Transverse colon (tissue), 4 donors: ENCODE data around the gene BTD. TPM values are rescaled to one million over a fixed set of nuclear protein-coding genes. Genes with fewer than 3 reads are reported as not detected.

Experiments used
- DNase-seq: peaks from one replicate; pipeline ENCODE4 v3.0.0-alpha.2; 2019
- H3K27ac ChIP-seq, 4 donors: fragments of 200-600 bp; sonication (generic); 2 replicates each; pipeline ENCODE4 v1.5.1; 2016 to 2018; ENCODE audit warnings: inconsistent platforms in 4 of 4
- H3K27me3 ChIP-seq: fragments of 200-600 bp; sonication (generic); 2 replicates; pipeline ENCODE4 v1.5.1; 2017; ENCODE audit warnings: inconsistent platforms
- H3K36me3 ChIP-seq, 4 donors: fragments of 200-600 bp; sonication (generic); 2 replicates each; pipeline ENCODE4 v1.5.1; 2017 to 2019; ENCODE audit warnings: inconsistent platforms in 4 of 4
- H3K4me1 ChIP-seq, 4 donors: fragments of 200-600 bp; sonication (generic); 2 replicates each; pipeline ENCODE4 v1.5.1; 2017 to 2020; ENCODE audit warnings: inconsistent platforms in 4 of 4
- H3K4me3 ChIP-seq, 4 donors: fragments of 200-600 bp; sonication (generic); 1 replicate in 1 of 4; 2 replicates in 3 of 4; pipeline versions ENCODE4 v1.5.1 to v1.6.1; 2017 to 2019; ENCODE audit warnings: inconsistent platforms in 4 of 4
- H3K9me3 ChIP-seq, 2 donors: fragments of 200-600 bp; sonication (generic); 2 replicates each; pipeline ENCODE4 v1.5.1; 2017 to 2019; ENCODE audit warnings: inconsistent platforms in 2 of 2
- CTCF ChIP-seq, 5 experiments: fragments of 200-600 bp in 3 of 5; fragments of 450-650 bp in 2 of 5; sonication (generic) in 3 of 5; IDR thresholded peaks; 1 replicate in 2 of 5; 2 replicates in 3 of 5; pipeline ENCODE4 v1.5.1; 2016 to 2017; ENCODE audit warnings: antibody characterized with exemption in 5 of 5, inconsistent platforms in 3 of 5, mild to moderate bottlenecking in 2 of 5, moderate library complexity in 1 of 5
- EP300 ChIP-seq: sonication (generic); formaldehyde crosslinking; IDR thresholded peaks from one replicate; pipeline ENCODE4 v1.6.1; 2017; ENCODE audit warnings: antibody characterized with exemption, low read depth
- POLR2A ChIP-seq: fragments of 450-650 bp; IDR thresholded peaks from one replicate; pipeline ENCODE4 v1.6.1; 2016; ENCODE audit warnings: antibody characterized with exemption, mild to moderate bottlenecking, moderate library complexity
- POLR2AphosphoS5 ChIP-seq, 3 donors: sonication (generic); formaldehyde crosslinking; IDR thresholded peaks; one replicate each; pipeline ENCODE4 v1.6.1; 2016; ENCODE audit warnings: antibody characterized with exemption in 3 of 3
- WGBS, 2 donors: methylation state at CpG; one replicate each; pipeline ENCODE4 v1.1.5; 2018; ENCODE audit warnings: low coverage in 1 of 2; 5-methylcytosine and 5-hydroxymethylcytosine counted together
- in situ Hi-C, 4 donors: fragments of 200-750 bp; cut with MboI; loops; one replicate each; pipeline versions ENCODE4 v1.15.0 to v1.15.1; 2017; ENCODE audit warnings: low sequenced_read_pairs in 3 of 4, low pct_ligation_motif_present in 1 of 4, low pct_unique_long_range_greater_than_20kb in 1 of 4
- intact Hi-C: fragments of 100-400 bp; cut with DNase I; formaldehyde crosslinking; loops from one replicate; pipeline ENCODE4 v1.15.1; 2023; ENCODE audit warnings: low total_unique reads
- total RNA-seq, 4 donors: library from RNA; depleted of rRNA; stranded (reverse); fragments of >200 nt; gene quantifications; one replicate each; pipeline ENCODE4 v1.1.0, GENCODE V29; 2016

BTD gene
- total RNA-seq, 4 donors from 2014 or later: 21.3 to 49.6 (median 36.3) TPM

GRCh38 chr3:15681668-15682067 is 80.1 kb downstream of the BTD start:
- Histone ChIP-seq H3K36me3 (peaks cover 0 to 42% (median 16%) of the 10 kb centered on the region in 4 donors), H3K9me3 (no peaks in the 10 kb centered on the region), H3K4me3 (no peak overlapping the region), H3K4me1 (peaks cover 0 to 20% (median 1%) of the 10 kb centered on the region in 4 donors), H3K27me3 (no peaks in the 10 kb centered on the region), H3K27ac (no peak overlapping the region)
- no peak for TF ChIP-seq CTCF (IDR thresholded peaks at IDR 0.05)
- TF ChIP-seq EP300: no peak
- no peak for TF ChIP-seq POLR2AphosphoS5 (IDR thresholded peaks at IDR 0.05)
- no peak for TF ChIP-seq POLR2A
- DNase-seq: no peak
- 94% methylated on average over 2 of the region's 2 CpGs; no CpG with 5 or more reads in 1 of the 2 donors for WGBS, 2 donors
- in situ Hi-C loops: no loop called here
- intact Hi-C loops: no loop called here

- H3K27ac ChIP-seq: peak overlapping the region in 1 of 4 donors; percentile 29
- no peak for DNase-seq
- no peak overlapping the region for H3K4me3 ChIP-seq
- TF ChIP-seq POLR2A (no peak), POLR2AphosphoS5 (IDR thresholded peaks at IDR 0.05) (no peak), CTCF (IDR thresholded peaks at IDR 0.05) (no peak), EP300 (no peak)
- no peaks in the 10 kb centered on the region for H3K9me3 ChIP-seq
- H3K27me3 ChIP-seq: no peaks in the 10 kb centered on the region
- in situ Hi-C loops (no loop called here), intact Hi-C loops (no loop called here)
- 30 to 54% methylated on average over 3 of the region's 3 CpGs for WGBS, 2 donors
- H3K36me3 ChIP-seq: peaks cover 0 to 32% (median 14%) of the 10 kb centered on the region in 4 donors
- peaks cover 0 to 20% (median 1%) of the 10 kb centered on the region in 4 donors for H3K4me1 ChIP-seq
Observed at GRCh38 chr3:15682561-15683185, 81.1 kb downstream of the BTD start.

- Histone ChIP-seq H3K27me3 (no peaks in the 10 kb centered on the region), H3K36me3 (peaks cover 0 to 26% (median 11%) of the 10 kb centered on the region in 4 donors), H3K4me1 (peaks cover 0 to 20% (median 1%) of the 10 kb centered on the region in 4 donors), H3K27ac (no peak overlapping the region), H3K4me3 (no peak overlapping the region), H3K9me3 (no peaks in the 10 kb centered on the region)
- intact Hi-C loops: no loop called here
- 79 to 100% methylated on average over 1 of the region's 1 CpG for WGBS, 2 donors
- DNase-seq: no peak
- in situ Hi-C loops: no loop called here
- TF ChIP-seq EP300: no peak
- no peak for TF ChIP-seq POLR2AphosphoS5 (IDR thresholded peaks at IDR 0.05)
- no peak for TF ChIP-seq POLR2A
- no peak for TF ChIP-seq CTCF (IDR thresholded peaks at IDR 0.05)
Observed at GRCh38 chr3:15683253-15683652, 81.7 kb downstream of the BTD start.

GRCh38 chr3:15685927-15686326 is 84.4 kb downstream of the BTD start:
- H3K36me3 ChIP-seq: peaks cover 0 to 31% (median 12%) of the 10 kb centered on the region in 4 donors
- in situ Hi-C loops: no loop called here
- intact Hi-C loops: no loop called here
- 87 to 88% methylated on average over 5 to 7 of the region's 7 CpGs for WGBS, 2 donors
- no peak for TF ChIP-seq POLR2A
- no peak overlapping the region for H3K4me3 ChIP-seq
- H3K9me3 ChIP-seq: no peaks in the 10 kb centered on the region
- H3K4me1 ChIP-seq: peaks cover 0 to 20% (median 1%) of the 10 kb centered on the region in 4 donors
- no peaks in the 10 kb centered on the region for H3K27me3 ChIP-seq
- no peak overlapping the region for H3K27ac ChIP-seq
- no peak for DNase-seq

- Histone ChIP-seq H3K4me1 (no peaks in the 10 kb centered on the region), H3K27me3 (no peaks in the 10 kb centered on the region), H3K27ac (no peak overlapping the region), H3K9me3 (no peaks in the 10 kb centered on the region), H3K4me3 (no peak overlapping the region), H3K36me3 (peaks cover 0 to 46% (median 10%) of the 10 kb centered on the region in 4 donors)
- in situ Hi-C loops: no loop called here
- DNase-seq: no peak
- 88 to 90% methylated on average over 3 to 4 of the region's 4 CpGs for WGBS, 2 donors
- TF ChIP-seq EP300: no peak
- no peak for TF ChIP-seq POLR2A
- TF ChIP-seq CTCF (IDR thresholded peaks at IDR 0.05): no peak
- no peak for TF ChIP-seq POLR2AphosphoS5 (IDR thresholded peaks at IDR 0.05)
- intact Hi-C loops: no loop called here
Observed at GRCh38 chr3:15690230-15690629, 88.7 kb downstream of the BTD start.
